NCI-H2171 treated with DMSO at 0.1 percent for 48 hours (cell line): ENCODE measurements around the gene EFCC1.

Experiments used
- DNase-seq: peaks from one replicate; lab custom pipeline; 2025; lab: John Stamatoyannopoulos, UW

Gene EFCC1

GRCh38 chr3:129001101-129001805, at the start of gene EFCC1:
TSS of gene EFCC1 (plus strand) at chr3:129001304. CDS start at chr3:129001629, 325 bp downstream.
- no peak for DNase-seq

DNA sequence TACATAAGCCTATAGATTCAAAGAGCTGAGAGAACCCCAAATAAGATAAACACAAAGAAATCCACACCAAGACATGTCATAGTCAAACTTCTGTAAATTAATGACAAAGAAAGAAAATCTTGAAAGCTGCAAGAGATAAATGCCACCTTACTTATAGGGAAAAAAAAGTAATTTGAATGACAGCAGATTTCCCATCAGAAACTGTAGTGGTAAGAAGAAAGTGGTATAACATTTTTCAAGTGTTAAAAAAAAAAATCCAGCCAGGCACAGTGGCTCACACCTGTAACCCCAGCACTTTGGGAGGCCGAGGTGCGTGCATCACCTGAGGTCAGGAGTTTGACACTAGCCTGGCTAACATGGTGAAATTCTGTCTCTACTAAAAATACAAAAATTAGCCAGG, 44.7 kb upstream of the EFCC1 start:
- no peak for DNase-seq

GRCh38 chr3:128965280-128965679, 35.8 kb upstream of the EFCC1 start:
- DNase-seq, result no peak

DNA sequence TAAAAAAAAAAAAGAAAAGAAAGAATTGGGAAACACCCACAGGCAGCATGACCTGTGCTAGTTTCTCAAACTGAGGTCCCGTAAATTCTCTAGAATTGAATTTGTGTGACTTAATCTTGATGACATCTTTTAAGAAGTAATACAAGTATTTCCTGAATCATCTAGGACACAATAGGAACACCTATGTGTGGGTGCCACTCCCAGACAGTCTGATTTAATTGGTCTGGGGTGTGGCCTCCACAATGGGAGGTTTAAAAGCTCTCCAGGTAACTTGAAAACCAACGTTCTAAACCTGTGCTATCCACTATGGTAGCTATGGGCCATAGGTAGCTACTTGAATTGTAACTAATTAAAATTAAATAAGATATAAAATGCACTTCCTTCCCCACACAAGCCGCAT, 35.3 kb upstream of the EFCC1 start:
- no peak for DNase-seq

- DNase-seq, result no peak
Observed at GRCh38 chr3:128967748-128968355, 33.3 kb upstream of the EFCC1 start.

GRCh38 chr3:128969993-128970739, 30.9 kb upstream of the EFCC1 start:
- peak; percentile 59 for DNase-seq

DNA sequence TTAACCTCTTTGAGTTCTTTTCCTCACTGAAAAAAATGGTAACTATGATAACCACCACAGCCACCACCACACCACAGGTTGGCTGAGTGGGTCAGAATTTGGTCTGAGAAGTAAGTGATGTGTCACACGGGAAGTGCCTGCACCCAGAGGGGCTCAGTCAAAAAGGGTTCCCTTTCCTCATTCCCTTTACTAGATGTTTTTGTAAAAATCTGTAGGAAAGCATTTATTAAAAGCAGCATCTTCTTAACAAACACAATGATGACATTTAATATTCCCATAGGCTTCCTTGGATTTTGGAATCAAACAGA, 30.4 kb upstream of the EFCC1 start:
- no peak for DNase-seq

- DNase-seq, result no peak
Observed at GRCh38 chr3:128971421-128972100, 29.5 kb upstream of the EFCC1 start.

- DNase-seq, result no peak
Observed at GRCh38 chr3:128973988-128974564, 27.0 kb upstream of the EFCC1 start.

GRCh38 chr3:128975276-128975675, 25.8 kb upstream of the EFCC1 start:
- no peak for DNase-seq

- no peak for DNase-seq
Observed at GRCh38 chr3:128983293-128984069, 17.6 kb upstream of the EFCC1 start.

DNA sequence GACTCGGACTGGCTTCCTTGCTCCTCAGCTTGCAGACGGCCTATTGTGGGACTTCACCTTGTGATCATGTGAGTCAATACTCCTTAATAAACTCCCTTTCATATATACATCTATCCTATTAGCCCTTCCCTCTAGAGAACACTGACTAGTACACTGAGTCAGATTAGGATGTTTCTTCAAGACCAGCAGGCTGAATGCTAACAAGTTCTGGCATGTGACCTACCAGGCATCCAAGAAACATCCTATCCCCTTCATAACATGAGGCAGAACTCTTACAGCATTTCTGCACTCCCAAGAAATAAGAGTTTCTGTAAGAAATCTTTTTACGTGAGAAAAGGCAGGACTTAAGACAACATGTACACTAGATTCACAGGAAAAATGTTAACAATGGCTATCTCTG, 16.5 kb upstream of the EFCC1 start:
- no peak for DNase-seq

DNA sequence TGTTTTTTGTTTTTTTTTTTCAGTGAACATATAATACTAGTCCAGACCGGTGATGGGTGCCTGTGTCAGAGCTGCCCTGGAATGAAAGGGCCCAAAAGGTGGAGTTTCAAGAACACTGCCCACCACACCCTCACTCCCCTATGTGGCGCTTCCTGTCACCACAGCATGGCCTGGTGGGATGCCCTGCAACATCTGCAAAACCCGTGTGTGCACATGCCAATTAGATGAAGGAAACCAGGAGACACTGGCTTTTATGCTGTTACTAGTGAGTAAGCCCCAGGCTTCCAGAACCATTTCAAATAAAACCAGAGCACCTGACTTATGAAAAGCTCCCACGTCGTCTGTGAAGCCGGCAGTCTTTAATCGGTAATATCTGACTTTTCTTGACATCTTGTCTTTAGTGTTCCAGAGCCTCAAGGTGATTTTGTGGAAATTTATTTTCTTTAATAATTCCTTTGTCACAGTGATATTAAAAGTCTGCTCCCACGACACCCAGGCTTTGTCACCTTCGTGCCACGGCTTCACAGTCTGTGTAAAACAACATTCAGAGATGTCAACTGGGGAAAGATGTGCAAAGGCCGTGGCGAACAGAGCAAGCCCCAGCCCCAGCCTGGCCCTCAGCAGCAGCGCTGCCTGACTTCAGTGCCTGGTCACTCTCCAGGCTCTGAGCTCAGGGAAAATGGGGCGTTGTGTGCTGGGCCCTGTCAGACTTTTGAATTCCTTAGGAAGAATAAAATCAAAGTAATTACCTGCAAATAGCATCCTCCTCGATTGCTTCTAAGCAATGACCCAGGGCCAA, 13.6 kb upstream of the EFCC1 start:
- no peak for DNase-seq

GRCh38 chr3:128988286-128988685, 12.8 kb upstream of the EFCC1 start:
- DNase-seq, result no peak

- no peak for DNase-seq
Observed at GRCh38 chr3:128991355-128991895, 9.7 kb upstream of the EFCC1 start.

- no peak for DNase-seq
Observed at GRCh38 chr3:128992926-128993460, 8.1 kb upstream of the EFCC1 start.

DNA sequence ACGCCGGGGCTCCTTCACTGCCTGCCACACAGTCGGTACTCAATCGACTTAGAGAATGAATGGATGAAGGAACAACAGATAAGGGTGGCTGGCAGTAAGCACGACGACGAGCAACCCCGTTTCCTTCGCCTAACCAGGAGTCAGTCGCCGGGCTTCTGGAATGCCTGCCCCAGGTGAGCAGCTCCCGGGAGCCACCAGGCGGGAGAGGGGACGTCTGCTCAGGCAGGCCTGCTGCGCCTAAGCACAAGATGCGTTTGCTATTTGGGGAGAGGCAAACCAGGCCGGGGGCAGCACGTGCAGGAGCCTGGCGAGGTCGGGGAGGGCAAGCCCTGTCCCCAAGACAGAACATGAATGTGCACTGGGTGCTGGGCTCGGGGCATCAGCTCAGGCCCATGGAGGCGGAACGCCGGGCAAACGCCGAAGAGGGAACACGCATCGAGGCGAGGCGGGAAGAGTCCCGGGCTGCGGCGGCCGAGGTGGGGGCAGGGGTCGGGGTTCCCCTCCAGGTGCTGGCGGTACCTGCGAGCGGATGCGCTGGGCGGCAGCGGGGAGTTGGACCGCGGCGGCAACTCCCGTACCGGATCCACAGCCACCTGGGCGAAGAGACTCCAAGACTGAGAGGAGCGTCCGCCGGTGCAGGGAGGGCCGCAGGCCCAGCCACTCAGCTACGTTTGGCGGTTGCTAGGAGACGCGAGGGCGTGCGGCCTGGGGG, 7.5 kb upstream of the EFCC1 start, which contains the start of gene CFAP92:
Gene CFAP92 (minus strand): TSS at position 616 of the 712 bp plus-strand sequence. CDS start 772 bp downstream, outside the sequence.
- DNase-seq, result peak; percentile 87

DNA sequence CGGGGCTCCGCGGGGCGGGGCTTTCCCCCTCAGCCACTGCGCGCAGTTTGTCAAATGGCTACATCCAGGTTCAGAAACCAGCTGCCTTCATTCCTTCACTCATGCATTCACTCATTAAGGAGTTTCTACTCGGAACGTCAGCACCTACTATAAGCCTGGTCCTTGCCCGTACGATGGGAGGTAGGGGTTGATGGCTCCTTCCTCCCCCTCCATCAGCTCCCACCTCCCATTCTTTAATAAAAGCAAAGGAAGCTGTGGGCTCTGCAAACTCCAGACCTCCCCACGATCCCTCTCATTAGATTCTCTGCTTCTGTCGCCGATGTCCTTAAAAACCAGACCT, 7.0 kb upstream of the EFCC1 start:
- no peak for DNase-seq
